GM19372 (cell line): ENCODE results near the gene SLC38A1.
A peak's percentile ranks its signal among the peaks of the same experiment; 100 is the strongest.

Experiments used
- ATAC-seq: cut with Tn5 transposase; IDR thresholded peaks from one replicate; pipeline ENCODE4 v1.9.1; 2021; ENCODE audit warnings: mild to moderate bottlenecking, low read depth, moderate library complexity; ENCODE audit not compliant: unreplicated experiment

Gene SLC38A1

DNA sequence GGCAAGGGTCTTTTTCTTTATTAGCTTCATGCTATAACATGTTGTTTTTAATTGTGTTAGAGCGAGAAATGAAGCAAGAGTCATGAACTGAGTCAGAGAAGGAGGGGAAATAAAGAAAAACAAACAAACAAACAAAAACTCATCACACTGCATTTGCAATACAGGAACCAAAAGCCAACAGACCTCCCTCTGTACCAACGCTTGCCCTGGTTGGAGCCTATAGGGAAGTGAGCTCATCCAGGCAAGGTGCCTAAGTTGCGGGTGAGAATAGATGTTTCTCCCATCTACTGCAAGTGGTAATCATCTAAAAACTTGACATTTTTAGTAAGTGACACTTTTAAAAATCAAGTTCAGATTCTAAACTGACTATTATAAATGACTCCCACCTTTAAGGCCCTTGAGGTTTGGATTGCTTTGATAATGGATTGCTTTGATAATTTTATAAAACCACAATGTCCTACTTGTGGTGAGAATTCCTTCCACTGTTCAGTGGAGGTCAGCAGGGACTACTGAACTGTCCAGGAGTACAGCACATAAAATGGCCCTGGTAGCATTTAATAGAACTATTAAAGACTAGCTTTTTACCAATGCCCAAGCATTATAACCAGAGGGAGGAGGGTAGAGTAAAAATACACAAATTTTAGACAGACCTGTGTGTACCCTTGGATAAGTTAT, 31.3 kb downstream of the SLC38A1 start:
- no peak for ATAC-seq

- no peak for ATAC-seq
Observed at GRCh38 chr12:46234000-46234399, 34.8 kb downstream of the SLC38A1 start.

- ATAC-seq, result no peak
Observed at GRCh38 chr12:46233423-46233822, 35.4 kb downstream of the SLC38A1 start.

DNA sequence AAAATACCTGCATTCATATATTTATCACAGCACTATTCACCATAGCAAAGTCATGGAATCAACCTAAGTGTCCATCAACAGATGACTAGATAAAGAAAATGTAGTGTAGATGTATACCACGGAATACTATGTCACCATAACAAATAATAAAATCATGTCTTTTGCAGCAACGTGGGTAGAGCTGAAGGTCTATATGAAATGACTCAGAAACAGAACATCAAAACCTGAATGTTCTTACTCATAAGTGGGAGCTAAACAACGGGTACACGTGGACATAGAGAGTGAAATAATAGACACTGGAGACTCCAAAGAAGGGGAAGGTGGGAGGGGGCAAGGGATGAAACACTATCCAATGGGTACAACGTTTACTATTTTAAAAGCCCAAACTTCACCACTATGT, 37.9 kb downstream of the SLC38A1 start:
- no peak for ATAC-seq

- no peak for ATAC-seq
Observed at GRCh38 chr12:46230306-46230705, 38.5 kb downstream of the SLC38A1 start.

- no peak for ATAC-seq
Observed at GRCh38 chr12:46227616-46228015, 41.2 kb downstream of the SLC38A1 start.

- no peak for ATAC-seq
Observed at GRCh38 chr12:46224386-46224785, 44.5 kb downstream of the SLC38A1 start.

DNA sequence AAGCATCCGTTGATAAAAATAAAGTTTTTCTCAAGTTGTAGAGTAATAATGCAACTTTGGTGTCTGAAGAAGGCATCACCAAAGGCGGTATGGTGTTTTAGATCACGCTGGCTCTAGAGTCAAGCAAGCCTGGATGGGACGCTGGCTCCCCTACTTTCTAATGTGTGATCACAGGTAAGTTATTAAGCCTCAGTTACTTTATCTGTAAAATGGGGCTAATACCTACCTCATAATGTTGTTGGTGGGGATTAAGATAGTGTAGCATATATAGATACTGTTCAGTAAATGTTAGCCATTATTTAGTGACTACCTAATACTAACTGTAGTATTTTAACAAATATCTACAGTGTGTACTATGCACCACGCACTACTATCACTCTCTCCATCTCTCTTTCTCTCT, 45.8 kb downstream of the SLC38A1 start:
- no peak for ATAC-seq

GRCh38 chr12:46222636-46223035, 46.2 kb downstream of the SLC38A1 start:
- ATAC-seq, result no peak

GRCh38 chr12:46221255-46222128, 47.4 kb downstream of the SLC38A1 start:
- no peak for ATAC-seq

- no peak for ATAC-seq
Observed at GRCh38 chr12:46219877-46220655, 48.8 kb downstream of the SLC38A1 start.

DNA sequence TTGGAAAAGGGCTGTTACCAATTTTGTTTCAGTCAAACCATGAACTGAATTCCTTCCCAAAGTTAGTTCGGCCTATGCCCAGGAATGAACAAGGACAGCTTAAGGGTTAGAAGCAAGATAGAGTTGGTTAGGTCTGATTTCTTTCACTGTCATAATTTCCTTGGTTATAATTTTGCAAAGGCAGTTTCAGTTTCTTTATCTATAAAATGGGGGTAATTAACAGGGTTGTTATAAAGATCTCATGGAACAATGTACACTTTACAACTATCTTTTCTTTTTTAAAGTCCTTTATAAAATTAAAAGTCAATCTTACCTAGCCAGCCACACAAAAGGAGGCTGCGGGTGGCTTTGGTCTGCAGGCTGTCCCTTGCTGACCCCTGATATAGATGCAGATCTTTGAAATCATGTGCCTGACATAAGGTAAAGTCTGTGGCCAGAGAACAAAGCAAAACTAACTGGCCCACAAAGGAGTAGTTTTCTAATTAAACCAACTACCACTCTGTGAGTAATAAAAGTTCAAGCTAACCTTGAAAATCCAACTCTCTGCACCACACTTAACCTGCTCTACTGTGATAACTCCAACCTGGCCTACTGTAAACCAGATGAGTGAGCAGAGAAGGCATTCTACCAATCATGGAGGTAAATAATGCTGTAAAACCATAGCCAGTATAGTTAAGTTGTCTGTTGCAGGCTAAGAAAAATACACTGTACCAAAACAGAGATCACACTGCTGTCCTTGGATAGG, 49.5 kb downstream of the SLC38A1 start:
- no peak for ATAC-seq

GRCh38 chr12:46218322-46219095, 50.3 kb downstream of the SLC38A1 start:
- ATAC-seq, result no peak

- ATAC-seq, result peak; percentile 58
Observed at GRCh38 chr12:46217541-46218321, 51.1 kb downstream of the SLC38A1 start.

DNA sequence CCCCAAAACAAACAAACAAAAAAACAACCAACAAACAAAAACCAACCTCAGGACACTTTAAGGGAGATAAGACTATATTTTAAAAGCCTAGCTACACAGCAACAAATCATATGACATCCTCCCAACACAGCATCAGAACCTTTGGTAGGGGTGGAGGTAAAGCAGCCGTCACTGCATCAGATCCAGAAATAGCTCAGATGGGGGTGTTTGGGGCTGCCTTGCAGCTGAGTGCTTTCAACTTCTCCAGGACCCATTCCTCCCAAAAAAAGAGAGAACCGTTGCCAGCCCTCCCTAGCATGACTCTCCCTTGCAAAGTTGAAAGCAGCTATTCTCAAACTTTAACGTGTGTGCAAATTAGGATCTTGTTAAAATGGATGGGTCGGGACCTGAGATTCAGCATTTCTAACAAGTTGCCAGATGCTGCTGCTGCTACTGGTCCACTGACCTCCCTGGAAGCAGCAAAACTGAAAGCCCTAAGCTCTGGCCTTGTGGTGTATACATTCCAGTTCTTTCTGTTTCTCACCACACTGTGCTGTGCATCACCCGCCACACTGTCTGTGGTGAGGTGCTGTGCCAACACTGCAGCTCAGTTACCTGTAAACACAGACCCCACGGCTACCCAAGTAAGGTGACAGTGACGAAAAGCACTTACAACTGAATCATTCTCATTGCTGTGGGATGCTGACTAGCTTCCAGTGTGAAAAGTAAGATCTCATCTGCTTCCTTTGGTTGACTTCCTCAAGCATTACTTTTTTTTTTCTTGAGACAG, 54.0 kb downstream of the SLC38A1 start:
- peak; percentile 44 for ATAC-seq

- ATAC-seq, result no peak
Observed at GRCh38 chr12:46212108-46212982, 56.5 kb downstream of the SLC38A1 start.

GRCh38 chr12:46210873-46211439, 57.9 kb downstream of the SLC38A1 start:
- no peak for ATAC-seq
